Measurements from ENCODE around the gene GNPNAT1.

- TF ChIP-seq POLR2A (IDR thresholded peaks at IDR 0.05) = no peak
- no peak for TF ChIP-seq CTCF (IDR thresholded peaks at IDR 0.05)
Measured at GRCh38 chr14:52798826-52799225, 7.4 kb upstream of the GNPNAT1 start.
